Stimulated activated CD4-positive, alpha-beta T cell treated with anti-CD3 and anti-CD28 coated beads, Interleukin-2, amount 100 ng/mL, for 48 hours (primary cell): Measurements from ENCODE around the gene AGTRAP.

Experiments used
- DNase-seq, 2 donors: peaks; one replicate each; pipeline ENCODE4 v3.0.0-alpha.2; 2020

AGTRAP gene

DNA sequence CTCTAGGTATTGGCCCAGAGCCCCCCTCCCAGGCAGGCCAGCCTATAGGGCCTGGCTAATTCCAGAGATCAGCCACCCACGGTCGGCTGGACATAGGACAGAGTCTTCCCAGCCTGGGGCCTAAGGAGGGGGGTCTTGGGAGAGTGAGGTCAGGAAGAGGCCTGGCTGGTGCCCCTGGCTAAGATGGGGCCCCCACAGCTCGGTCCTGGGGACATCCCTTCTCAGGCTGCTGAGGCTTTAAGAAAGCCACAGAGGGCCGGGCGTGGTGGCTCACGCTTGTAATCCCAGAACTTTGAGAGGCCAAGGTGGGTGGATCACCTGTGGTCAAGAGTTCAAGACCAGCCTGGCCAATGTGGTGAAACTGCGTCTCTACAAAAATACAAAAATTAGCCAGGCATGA is 28.6 kb downstream of the AGTRAP start:
- DNase-seq, result no peak

DNA sequence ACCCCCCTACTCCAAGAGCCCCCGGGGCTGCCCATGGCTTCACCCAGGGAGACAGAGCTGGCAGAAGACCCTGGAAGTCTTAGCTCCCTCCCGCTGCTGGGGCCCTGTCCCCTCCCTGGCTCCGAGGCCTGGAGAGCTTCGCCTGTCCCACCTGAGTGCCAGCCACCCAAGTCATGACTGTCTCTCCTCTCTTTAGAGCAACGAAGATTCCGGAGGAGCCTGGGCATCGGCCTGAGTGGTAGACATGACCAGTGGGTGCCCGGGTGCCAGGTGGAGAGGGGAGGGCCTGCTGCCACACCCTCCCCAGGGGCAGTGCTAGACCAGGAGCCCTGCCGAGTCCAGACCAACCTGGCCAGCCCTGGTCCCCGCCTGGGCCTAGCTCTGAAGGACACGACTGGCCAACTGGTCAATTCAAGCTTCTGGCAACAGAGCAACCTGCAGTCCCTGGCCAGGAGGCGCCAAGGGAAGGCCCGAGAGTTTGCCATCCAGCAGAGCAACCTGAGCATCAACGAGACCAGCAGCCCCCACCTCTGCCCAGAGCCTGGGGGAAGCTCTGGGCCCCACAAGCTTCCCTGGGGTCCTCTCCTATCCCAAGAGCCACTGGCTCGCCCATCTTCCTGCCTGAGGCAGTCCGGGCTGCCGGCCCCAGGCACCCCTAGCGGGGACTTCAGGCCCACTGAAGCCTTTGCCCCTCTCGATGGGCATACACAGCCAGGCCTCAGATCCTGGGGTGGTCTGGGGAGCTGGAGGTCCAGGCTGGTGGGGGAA is 29.9 kb downstream of the AGTRAP start:
- no peak for DNase-seq

- DNase-seq, result no peak
Observed at GRCh38 chr1:11766429-11766776, 30.5 kb downstream of the AGTRAP start.

DNA sequence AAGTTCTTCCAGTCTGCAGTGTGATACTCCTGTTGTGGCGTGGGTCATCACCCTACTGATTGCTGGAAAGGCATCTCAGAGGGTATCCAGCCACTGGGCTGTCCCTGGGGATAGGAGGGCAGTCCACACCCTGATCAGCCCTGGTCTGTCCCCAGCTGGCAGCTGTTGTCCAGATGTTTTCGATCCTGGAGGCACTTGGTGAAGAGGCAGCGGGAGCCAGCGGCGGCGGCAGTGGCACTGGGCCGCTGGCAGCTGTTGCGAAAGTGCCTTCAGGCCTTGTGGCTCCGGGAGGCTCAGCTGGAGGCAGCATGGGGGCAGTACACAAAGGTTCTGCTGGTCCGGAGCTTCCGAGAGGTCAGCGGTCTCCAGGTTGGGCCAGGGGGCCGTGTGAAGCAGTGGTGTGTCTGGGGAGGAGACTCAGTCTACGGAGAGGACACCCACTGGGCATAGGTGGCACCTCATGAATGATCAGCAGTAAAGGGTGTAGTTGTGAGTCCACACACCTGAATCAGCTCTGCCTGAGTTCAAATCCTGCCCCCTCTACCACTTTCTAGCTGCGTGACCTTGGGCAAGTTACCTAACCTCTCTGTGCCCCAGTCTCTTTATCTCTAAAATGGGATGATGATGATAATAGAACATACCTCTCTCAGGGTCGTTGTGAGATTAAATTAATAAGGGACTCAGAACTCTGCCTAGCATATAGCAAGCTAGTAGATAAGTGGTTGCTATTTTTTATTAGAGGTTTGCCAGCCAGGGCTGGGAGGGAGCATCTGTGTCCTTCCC is 32.2 kb downstream of the AGTRAP start:
- DNase-seq, result no peak

- DNase-seq, result no peak
Observed at GRCh38 chr1:11768821-11769220, 32.9 kb downstream of the AGTRAP start.

DNA sequence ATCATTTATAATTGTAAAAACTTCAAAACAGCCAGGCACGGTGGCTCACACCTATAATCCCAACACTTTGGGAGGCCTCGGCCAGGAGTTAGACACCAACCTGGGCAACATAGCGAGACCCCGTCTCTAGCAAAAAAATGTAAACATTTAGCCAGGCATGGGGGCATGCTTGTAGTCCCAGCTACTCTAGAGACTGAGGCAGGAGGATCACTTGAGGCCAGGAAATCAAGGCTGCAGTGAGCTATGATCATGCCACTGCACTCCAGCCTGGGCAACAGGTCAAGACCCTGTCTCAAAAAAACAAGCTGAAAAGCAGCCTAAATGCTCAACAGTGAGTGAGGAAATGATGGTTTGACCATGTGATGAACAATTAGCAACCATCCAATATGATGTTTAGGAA is 33.3 kb downstream of the AGTRAP start:
- DNase-seq, result no peak

- DNase-seq, result no peak
Observed at GRCh38 chr1:11770011-11770410, 34.1 kb downstream of the AGTRAP start.

GRCh38 chr1:11771481-11772043 is 35.6 kb downstream of the AGTRAP start:
- no peak for DNase-seq

DNA sequence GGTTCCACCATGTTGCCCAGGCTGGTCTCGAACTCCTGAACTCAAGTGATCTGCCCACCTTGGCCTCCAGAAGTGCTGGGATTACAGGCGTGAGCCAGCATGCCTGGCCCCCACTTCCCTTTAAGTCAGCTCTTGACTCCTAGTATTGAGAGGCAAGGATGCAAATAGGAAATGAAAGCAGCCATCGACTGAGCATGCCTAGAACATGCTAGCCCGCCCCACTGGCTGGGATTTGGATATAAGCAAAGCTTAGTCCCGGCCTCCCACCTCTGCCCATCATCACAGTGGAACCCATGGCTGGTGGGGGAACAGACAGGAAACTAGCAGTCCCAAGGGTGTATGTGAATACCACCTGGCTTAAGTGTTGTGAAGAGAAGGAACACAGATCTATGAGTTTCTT is 36.5 kb downstream of the AGTRAP start:
- DNase-seq, result no peak

DNA sequence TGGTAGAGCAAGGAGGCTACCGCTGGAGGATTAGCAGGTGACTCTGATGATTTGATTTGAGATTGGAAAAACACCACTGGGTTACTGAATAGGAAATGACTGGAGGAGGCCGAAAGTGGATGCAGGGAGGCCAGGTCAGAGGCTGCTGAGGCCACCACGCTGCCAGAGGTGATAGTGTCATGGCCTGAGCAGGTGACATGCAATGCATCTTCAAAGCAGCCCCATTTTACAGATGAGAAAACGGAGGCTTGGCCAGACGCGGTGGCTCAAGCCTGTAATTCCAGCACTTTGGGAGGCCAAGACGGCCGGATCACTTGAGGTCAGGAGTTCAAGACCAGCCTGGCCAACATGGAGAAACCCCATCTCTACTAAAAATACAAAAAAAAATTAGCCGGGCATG is 38.8 kb downstream of the AGTRAP start:
- no peak for DNase-seq

DNA sequence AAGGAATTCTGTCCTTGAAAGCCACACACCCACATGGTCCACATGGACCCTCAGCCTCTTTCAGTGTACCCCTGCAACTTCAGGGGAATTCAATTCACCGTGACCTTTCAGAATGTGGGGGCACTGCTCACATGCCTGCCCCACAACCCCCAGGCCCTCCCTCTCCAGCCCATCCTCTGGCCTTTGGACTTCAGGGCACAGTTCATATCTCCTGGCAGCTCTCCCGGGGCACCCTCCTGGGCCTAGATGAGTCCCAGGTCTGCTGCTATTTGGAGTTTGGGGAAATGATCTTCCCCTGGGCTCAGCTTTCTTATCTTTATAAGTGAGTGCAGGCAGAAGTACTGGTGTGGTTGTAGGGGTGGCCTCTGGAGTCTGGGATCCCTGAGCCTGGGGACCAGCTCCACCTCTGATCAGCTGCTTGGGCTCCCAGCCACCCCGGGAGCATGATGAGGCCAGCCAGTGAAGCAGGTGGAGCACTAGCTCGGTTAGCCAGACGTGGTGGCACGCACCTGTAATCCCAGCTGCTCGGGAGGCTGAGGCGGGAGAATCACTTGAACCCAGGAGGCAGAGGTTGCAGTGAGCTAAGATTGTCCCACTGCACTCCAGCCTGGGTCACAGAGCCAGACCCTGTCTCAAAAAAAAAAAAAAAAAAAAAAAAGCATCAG is 41.9 kb downstream of the AGTRAP start:
- DNase-seq, result no peak

DNA sequence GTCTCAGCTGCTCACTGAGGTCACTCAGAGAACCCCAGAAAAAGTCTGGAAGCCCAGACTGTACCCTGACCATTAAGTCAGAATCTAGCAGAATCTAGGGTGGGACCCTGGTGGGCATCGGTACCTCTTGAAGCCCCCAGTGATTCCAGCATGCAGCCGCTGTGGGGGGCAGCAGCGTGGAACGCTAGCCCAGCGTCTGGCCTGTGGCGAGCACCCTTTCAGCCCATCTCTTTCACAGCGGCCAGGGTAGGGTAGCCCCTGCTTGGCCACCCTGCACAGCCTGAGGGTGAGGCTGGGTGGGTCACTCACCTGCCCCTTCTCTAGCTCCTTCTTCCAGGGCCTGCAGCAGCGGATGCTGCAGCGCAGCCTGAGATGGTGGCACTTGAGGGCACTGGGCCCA is 42.4 kb downstream of the AGTRAP start:
- no peak for DNase-seq

DNA sequence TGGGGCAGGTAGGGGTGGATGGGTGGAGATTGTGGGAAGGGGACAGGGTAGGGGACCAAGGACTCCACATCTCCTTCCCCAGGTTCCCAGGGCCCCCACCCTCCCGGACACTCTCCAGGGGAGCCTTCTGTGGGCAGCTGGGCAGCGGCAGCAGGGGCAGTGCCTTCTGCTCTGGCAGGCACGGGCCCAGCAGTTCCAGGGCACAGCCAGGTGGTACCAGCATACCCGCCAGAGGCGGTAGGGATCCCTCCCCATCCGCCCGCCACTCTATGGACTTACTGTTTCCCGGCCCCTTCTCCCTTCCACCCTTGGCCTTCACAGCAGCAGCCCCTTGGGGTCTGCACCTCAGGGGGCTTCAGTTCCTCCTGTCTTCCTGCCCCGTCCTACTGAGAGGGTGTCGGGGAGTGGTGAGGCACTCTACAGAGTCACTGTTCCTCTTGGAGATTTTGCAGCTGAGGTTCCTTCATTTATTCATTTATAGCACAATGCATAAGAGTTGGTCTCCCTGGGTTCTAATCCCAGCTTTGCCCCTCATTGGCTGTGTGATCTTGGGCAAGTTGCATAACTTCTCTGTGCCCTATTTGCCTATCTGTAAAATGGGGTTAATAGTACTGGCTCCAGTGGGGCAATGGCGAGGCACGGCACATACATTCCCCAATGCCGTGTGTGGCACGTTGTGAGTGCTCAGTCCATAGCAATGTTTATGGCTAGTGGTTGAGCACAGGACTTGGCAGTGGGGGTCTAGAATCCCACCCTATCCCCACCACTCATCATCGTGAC is 43.1 kb downstream of the AGTRAP start:
- DNase-seq, result no peak

DNA sequence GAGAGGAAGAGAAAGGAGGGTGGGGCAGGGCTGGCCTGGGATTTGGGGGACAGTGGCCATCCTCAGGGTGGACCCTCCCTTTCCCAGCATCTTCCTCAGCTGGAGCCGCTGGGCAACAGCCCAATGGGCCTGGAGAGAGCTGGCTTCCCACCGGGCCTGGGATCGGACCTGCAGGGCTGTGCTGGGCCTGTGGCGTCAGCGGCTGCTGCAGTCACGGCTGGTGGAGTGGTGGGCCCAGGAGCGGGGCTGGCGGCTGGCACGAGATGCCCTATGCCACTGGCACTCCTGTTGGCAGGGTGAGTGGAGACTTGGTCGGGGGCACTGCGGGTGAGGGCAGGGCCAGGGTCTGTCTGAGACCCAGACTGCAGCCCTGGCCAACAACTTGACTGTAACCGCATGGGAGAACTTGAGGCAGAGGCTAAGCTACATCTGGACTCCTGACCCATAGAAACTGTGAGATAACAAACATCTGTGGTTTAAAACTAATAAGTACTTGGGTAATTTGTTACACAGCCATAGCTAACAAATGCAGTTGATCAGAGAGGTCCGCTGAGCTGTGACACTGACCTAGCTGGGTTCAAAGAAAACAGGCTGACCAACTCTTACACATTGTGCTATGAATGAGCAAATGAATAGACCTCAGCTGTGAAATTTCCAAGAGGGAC is 43.9 kb downstream of the AGTRAP start:
- DNase-seq, result no peak

GRCh38 chr1:11780380-11781147 is 44.6 kb downstream of the AGTRAP start:
- no peak for DNase-seq

DNA sequence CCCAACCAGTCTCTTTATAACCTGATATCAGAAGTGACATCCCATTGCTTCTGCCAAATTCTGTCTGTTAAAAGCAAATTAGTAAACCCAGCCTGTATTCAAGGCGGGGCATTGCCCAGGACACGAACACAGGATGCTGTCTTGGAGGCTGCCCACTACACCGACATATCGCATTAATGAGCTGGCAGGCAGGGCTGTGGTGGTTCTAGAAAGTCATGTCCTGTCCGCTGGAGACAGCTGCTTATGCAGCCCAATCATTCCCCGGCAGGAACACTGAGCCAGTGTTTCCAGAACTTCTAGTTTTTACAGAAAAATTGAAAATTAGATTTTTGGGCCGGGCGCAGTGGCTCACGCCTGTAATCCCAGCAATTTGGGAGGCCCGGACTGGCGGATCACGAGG is 45.4 kb downstream of the AGTRAP start:
- DNase-seq, result no peak

- DNase-seq, result no peak
Observed at GRCh38 chr1:11782127-11782708, 46.3 kb downstream of the AGTRAP start.

DNA sequence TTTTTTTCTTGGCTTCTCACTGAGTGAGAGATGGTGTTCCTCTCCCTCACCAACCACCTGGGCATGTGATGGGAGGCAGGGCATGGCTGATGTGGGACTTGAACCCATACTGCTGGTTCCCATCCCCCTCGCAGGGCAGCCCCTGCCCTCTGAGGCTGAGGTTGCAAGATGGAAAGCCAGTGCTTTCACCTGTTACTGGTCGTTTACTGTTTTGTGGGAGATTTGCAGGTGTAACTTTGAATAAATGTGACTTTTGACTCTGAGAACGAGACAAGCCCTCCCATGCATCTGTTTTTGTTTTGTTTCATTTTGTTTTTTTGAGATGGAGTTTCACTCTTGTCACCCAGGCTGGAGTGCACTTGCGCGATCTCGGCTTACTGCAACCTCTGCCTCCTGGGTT is 47.6 kb downstream of the AGTRAP start:
- DNase-seq, result no peak

DNA sequence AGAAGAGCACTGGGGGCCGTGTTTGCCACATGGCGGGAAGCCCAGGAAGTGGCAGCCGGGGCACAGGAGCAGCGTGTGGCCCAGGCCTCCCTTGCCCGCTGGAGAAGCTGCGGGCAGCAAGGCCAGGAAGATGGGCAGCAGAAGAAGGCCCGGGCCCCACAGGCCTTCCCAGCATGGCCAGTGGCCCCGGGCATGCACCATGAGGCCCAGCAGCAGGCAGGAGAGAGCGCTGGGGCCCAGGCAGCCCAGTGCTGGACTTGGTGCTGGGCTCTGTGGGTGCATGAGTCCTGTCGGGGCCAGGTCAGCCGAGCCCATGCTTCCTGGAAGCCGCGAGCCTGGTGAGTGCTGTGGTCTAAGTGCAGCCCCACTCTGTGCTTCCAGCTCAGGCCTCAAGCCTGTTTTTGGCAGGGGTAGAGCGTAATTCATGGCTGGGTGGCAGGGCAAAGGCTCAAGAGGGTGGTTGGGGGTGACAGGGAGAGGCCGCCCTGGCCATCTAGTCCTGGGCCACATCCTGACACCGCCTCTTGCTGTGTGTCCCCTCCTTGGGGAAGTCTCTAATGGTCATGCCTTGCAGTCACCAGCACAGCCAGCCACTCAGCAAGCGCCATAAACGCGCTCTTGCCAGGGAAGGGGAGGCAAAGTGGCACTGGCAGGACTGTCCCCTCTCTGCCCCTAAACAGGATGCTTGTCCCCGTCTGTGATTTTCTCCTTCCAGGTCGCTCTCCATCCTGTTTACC is 48.5 kb downstream of the AGTRAP start:
- DNase-seq, result no peak
